Stimulated activated CD4-positive, alpha-beta T cell treated with anti-CD3 and anti-CD28 coated beads, Interleukin-15, amount 100 ng/mL, for 1 hour (primary cell): ENCODE results near the gene MMS19.
"Not testable (repeated sequence)": the region's sequence is repeated elsewhere in the genome, so short reads cannot be mapped to it uniquely, and the experiment has no call there.

Experiments
- DNase-seq, 2 donors: peaks; one replicate each; pipeline ENCODE4 v3.0.0-alpha.2; 2020; ENCODE audit warnings: low read depth in 1 of 2, low spot score in 1 of 2

MMS19 gene

DNA sequence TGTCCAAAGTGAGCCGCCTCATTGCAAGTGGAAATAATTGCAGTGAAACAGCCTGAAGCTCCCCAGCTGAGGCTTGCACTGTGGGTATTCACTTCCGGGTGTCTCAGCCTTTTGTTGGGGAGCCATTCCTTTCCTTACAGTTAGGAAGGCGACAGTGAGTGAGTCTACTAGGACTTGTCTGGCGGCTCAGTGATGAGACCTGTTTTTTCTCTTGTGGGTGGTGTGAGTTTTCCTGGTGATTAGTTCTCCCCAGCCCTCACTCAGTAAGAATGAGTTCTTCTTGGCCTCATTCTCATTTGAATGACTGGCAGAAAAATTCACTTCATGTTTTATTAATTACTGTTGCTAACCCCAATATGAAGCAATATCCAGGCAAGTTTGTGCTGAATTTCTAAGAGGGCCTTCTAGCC lies 69.6 kb downstream of the MMS19 start:
- no peak for DNase-seq

DNA sequence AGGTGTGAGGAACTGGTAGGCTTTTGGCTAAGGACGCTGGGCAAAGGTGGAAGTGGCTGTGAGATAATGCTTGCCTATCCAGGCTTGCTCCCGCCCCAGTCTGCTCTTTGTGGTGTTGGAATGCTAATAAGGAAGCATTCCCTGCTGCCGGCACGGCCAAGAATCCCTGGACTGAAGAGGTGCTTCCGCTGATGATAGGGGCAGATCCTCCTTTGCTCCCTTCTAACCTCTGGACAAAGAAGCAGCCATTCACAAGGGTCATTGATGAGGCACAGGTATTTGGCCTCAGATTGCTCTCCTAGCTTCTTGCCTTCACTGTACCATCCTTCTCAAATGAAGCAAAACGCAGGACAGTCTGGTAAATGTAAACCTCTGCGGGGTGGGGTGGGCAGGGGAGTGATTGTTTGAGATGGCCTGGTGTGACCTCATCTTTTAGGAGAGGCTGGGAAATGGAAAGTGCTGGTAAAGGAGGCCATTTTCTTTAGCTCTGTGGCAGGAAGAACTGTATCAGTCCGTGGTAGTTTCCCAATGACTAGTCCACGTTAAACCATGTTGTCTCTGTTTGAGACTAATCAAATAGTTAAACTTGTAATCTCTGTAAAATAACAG lies 70.5 kb downstream of the MMS19 start:
- DNase-seq: no peak

DNA sequence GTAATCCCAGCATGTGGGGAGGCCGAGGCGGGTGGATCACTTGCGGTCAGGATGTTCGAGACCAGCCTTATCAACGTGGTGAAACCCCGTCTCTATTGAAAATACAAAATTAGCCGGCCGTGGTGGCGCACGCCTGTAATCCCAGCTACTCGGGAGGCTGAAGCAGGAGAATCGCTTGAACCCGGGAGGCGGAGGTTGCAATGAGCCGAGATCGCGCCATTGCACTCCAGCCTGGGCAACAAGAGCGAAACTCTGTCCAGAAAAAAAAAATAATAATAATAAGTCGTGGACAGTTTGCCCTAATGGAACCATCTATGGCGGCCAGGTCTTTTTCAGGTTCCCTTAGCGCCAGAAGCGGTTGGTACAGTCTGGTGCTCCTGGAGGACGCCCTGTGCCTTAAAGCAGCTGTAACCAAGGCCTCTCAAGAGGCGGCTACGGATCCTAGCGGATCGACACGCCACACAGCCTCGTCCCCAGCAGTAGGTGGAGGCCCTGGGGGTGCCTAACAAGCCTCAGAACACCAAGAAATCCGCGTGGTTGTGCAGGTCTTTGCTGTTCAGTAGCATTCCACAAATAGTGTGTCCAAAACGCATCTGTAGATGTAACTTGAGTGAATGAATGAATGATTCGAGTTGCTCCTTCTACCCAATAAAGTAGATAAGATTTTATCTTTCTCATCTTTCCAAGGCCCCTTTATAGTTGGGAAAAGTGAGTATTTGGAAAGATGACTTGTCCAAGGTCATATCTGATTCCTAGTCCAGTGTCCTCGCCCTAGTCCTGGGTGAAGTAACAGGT lies 71.2 kb downstream of the MMS19 start:
- no peak for DNase-seq

DNA sequence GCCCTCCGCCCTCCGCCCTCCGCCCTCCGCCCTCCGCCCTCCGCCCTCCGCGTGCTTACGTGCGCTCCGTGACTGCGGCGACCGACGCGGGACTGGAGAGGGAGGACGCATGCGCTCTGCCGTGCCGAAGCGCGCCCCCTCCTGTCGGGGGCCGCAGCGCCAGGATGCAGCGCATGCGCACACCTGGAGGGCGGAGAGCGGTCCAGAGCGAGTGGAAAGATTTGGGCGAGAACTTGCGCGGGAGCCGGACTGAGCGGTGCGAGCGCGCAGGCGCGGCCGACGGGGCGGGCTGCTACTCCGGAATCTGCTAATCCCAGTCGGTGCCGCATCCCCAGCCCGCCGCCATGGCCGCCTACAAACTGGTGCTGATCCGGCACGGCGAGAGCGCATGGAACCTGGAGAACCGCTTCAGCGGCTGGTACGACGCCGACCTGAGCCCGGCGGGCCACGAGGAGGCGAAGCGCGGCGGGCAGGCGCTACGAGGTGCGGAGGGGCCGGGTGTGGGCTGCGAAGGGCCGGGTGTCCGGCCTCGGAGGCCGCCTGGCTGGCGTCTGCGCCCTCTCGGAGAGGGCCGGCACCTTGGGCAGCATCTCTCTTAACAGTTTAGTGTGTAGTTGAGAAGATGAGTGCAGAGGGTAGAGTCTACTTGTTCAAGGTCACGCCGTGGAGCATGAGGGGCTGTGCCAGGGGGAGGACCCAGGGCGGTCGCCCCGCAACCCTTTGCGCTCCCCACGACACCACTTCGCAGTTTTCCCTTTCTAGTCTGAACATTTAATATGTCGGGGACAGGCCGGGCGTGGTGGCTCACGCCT lies 72.1 kb downstream of the MMS19 start, which contains the start of gene PGAM1:
PGAM1 (plus strand) TSS at position 228 of the 812 bp plus-strand sequence; CDS start at position 345, 117 bp downstream.
- peak; percentile 93 to 94 for DNase-seq

DNA sequence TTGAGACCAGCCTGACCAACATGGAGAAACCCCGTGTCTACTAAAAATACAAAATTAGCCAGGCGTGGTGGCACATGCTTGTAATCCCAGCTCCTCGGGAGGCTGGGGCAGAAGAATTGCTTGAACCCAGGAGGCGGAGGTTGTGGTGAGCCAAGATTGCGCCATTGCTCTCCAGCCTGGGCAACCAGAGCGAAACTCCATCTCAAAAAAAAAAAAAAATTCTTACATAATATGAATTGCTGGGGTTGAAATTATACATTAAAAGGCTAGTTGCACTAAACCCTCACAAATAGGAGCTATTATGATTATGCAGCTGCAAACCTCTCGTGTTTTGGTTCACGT lies 74.5 kb downstream of the MMS19 start:
- DNase-seq: not testable (repeated sequence)

DNA sequence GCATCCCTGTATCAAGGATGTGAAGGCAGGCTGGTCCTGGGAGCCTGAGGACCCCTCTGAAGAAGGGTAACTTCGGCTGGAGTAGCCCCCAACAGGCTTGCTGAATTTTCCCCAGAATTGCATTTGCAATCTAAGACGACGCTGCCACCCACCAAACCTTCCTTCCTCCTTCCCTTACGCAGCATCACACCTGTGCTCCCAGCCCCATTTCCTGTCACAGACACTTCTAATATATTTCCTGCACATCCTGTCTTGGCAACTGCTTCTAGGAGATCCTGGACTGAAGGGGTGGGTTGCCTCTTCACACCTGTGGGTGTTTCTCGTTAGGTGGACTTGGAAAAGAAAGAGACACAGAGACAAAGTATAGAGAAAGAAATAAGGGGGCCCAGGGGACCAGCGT lies 81.7 kb downstream of the MMS19 start:
- no peak for DNase-seq

DNA sequence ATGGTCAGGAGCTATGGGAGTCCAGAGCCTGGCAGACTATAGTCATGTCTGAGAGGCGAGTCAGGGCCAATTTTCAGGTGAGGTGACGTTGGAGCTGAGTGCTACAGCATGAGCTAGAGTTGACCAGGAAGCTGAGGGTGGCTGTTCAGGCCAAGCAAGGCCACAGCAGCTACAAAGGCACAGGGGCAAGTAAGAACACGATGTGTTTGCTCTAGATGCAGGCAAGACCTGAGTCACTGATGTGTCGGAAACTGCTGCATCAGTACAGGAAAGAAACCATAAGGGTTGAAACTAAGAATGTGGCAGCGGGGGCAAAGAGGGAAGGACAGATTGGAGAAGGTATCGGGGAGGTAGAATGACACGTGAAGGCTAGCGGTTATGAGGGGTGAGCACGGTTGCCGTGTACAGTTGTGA lies 85.3 kb downstream of the MMS19 start:
- no peak for DNase-seq

DNA sequence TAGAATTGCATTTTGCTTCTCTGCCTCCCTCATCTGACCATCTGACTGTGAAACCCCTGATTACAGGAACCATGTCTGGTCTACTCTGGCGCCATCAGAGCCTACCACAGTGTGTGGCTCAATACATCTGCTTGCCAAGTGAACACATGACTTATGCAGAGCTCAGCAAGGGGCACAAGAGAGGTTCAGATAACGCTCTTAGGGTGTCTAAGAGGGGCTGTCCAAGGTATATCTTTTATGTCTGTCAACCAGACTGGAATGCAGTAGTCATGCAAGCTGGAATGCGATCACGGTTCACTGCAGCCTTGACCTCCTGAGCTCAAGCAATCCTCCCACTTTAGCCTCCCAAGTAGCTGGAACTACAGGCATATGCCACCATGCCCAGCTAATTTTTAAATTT lies 86.8 kb downstream of the MMS19 start:
- DNase-seq: no peak

DNA sequence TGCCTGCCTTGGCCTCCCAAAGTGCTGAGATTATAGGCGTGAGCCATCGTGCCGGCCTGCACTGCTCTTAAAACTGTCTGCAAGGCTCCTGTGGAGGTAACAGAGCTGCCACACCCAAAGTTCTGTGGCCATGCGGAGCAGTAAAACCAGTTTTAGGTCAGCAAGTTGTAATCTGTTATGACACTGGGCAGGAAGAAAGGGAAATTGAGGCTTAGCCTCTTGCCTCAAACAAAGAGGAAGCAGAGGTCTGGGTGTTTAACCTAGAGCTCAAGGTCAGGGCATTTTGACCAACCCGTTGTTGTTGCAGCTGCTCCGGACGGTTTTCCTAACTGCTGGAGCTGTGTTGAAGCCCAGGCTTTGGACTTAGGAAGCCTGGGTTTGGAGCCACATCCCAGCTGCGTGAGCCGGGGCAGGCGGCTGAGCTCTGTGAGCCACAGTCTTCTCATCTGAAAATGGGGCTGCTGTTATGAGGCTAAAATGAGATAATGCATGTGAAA lies 89.7 kb downstream of the MMS19 start:
- DNase-seq: no peak
